ENCODE measurements around the gene GGA1.

Gene GGA1

DNA sequence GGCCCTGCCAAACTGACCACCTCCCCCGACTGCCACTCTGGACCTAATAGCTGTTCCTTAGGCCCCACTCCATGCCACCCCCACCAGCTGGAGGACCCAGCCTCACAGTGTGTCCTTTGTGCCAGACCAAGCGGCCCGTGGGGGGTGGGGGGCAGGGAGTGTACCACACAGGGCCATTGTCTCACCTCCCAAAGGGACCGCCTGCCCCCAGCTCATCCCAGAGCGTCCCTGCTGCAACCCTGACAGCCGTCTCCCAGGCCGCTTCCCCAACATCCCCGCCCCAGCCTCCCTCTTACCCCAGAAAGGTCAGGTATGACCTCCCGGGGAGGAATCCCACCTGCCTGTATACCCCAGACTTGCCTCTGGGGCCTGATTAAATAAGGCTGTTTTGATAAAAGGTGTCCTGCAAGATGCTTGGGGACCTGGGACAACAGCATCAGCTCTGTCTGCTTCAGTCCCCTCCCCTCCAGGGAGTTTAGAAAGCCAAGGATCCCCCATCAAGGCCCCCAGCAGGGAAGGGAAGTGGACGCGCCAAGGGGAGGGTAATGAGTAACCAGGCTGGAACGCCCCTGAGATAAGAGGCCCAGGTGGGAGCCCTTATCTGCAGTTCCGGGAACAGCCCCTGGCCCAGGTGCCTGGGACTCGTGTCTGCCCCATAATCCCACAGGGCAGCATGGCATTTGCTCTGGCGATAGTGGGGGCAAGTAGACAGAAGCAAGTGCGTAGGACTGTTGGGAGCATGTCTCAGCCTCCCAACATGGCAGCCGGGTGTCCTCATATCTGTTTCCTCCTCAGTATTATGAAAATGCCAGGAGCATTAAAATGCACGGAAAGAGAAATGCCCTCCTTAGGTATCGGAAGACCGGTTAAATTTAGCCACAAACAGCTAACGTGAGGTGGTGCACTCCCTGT, 39.4 kb upstream of the GGA1 start:
- TF ChIP-seq, protein P1, sequence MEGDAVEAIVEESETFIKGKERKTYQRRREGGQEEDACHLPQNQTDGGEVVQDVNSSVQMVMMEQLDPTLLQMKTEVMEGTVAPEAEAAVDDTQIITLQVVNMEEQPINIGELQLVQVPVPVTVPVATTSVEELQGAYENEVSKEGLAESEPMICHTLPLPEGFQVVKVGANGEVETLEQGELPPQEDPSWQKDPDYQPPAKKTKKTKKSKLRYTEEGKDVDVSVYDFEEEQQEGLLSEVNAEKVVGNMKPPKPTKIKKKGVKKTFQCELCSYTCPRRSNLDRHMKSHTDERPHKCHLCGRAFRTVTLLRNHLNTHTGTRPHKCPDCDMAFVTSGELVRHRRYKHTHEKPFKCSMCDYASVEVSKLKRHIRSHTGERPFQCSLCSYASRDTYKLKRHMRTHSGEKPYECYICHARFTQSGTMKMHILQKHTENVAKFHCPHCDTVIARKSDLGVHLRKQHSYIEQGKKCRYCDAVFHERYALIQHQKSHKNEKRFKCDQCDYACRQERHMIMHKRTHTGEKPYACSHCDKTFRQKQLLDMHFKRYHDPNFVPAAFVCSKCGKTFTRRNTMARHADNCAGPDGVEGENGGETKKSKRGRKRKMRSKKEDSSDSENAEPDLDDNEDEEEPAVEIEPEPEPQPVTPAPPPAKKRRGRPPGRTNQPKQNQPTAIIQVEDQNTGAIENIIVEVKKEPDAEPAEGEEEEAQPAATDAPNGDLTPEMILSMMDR (IDR thresholded peaks at IDR 0.05) = no peak

DNA sequence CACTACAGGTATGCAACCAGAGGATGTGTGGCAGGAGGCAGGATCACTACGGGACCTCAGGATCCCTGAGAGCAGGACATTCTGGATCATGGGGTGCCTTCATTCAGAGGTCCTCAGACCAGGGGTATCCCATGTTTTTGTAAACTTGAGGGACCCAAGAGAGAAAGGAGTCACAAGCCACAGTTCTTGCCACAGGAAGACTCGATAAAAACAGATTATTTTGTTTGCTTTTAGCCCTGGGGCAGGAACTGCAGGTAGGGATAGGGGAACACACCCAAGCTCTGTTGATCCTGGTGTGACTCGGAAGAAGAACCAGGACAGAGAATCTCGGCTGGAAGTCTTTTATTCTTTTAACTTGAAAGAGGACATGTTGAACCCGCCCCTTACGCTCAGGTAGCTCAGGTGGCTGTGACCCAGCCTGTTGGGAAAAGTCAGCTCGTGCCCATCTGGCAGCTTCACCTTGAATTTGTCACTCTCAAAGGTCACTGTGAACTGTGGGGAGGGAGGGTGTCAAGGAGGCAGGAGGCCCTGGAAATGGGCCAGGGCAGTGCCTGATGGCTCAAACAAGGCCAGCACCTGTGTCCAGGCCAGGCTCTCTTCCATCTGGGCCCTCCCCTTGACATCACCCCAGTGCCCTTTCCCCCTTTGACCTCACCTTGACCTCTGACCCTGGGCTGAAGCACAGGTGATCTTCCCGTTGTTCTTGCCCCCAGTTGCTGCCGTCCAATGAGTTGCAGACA, 38.5 kb upstream of the GGA1 start:
- TF ChIP-seq, protein P1 (IDR thresholded peaks at IDR 0.05) = no peak

DNA sequence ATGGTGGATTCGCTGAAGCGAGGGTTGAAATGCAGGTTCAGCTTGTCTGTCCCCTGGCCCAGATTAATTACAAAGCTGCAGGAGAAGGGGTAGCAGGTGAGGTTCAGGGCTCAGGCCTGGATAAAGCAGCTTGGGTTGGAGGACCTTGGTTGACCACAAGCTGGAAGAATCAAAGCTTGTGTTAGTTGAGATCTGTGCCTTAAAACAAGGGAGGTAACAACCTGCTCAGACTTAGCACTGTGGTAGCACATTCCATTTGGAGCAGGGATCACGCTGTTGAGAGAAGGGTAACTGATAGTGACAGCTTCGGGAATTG, 38.0 kb upstream of the GGA1 start:
- TF ChIP-seq, protein P1 (IDR thresholded peaks at IDR 0.05) = no peak

DNA sequence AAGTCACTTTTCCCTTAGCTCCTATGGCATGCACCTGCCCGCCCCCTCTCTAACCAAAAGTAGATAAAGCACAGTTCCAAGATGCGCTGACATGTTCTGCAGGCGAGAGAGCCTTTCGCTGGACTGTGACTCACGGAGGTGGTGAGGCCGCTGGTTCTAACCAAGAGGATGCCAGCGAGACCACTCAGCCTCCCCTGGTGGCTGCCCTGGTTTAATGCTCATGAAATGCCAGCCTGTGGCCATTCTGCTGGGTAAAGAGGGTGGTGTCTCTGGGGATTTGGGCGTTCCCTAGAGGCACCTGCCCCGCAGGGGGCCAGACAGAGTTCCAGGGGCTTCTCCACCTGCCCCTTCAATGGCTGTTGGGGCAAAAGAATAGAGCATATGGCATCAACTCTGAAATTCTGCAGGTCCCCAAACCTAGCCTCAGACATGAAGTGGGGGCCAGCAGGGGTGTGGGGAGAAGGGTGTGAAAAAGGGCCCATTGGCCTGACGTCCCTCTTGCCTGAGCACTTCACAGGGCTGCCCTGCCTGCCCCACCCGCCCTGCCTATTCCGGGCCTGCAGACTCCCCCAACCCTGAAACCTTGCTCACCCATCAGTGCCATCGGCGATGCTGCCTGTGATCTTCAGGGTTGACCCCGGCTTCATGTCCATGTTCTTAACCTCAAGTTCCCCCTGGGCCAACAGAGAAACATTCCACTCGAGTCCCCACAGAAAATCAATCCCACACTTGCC, 37.2 kb upstream of the GGA1 start:
- TF ChIP-seq, protein P1 (IDR thresholded peaks at IDR 0.05) = no peak

DNA sequence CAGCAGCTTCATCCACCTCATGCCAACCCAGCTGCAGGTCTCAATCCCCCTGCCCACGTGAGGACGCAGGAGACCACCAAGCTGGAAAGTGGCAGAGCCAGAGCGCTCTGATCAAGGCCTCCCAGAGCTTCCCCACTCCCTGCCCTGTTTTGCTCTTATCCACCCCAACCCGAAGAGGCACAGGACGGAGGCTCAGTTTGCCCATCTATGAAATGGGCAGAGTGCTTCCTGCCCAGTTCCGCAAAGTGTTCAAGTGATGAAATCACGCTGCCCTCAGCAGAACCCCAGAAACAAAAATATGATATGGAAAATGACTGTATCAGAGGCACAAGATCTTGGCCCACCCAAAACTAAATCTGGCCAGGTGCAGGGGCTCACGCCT, 36.7 kb upstream of the GGA1 start:
- TF ChIP-seq, protein P1 (IDR thresholded peaks at IDR 0.05) = no peak

DNA sequence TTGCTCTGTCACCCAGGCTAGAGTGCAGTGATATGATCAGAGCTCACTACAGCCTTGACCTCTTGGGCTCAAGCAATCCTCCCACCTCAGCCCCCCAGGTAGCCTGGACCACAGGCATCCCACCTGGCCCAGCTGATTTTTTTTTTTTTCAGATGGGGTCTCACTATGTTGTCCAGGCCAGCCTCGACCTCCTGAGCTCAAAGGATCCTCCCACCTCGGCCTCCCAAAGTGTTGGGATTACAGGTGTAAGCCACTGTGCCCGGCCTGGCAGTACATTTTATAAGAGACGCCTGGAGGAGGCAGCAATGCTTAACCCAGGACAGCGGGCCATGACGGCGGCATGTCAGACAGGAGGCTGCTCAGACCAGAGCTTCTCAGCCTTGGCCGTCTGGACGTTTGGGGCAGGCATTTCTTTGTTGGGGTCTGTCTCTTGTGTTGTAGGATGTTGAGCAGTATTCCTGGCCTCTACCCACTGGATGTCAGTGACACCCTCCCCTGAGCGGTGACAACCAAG, 33.1 kb upstream of the GGA1 start:
- TF ChIP-seq, protein P1 (IDR thresholded peaks at IDR 0.05) = no peak

DNA sequence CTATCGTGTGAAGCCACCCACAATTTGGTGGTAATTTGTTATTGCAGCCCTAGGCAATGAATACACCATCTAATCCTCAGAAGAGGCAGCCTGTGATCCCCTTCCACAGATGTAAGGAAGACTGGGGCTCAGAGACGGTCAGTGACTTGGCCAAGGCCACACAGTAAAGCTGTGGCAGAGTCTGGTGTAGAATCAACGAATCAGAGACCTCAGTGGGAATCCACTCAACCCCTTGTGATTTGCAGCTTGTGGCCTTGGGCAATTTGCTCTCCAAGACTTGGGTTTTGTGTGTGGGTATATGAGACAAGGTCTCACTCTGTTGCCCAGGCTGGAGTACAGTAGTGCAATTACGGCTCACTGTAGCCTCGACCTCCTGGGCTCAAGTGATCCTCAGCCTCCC, 30.6 kb upstream of the GGA1 start:
- TF ChIP-seq, protein P1 (IDR thresholded peaks at IDR 0.05) = no peak

All from LNCAP (cell line).